GM21786 (cell line): Measurements from ENCODE around the gene PARD3B.
A peak's percentile ranks its signal among the peaks of the same experiment; 100 is the strongest.

Experiments used
- ATAC-seq: cut with Tn5 transposase; IDR thresholded peaks from one replicate; pipeline ENCODE4 v1.9.1; 2021; ENCODE audit not compliant: unreplicated experiment

PARD3B gene

GRCh38 chr2:205629091-205629776 lies 1084.0 kb downstream of the PARD3B start:
- ATAC-seq, result no peak

- no peak for ATAC-seq
These were observed 1088.7 kb downstream of the PARD3B start for GRCh38 chr2:205633994-205634393.

GRCh38 chr2:205636549-205637319 lies 1091.5 kb downstream of the PARD3B start:
- no peak for ATAC-seq

- no peak for ATAC-seq
These were observed 1092.0 kb downstream of the PARD3B start for GRCh38 chr2:205637320-205637602.

GRCh38 chr2:205637779-205638503 lies 1092.7 kb downstream of the PARD3B start:
- ATAC-seq, result no peak

- no peak for ATAC-seq
These were observed 1095.4 kb downstream of the PARD3B start for GRCh38 chr2:205640716-205641115.

- no peak for ATAC-seq
These were observed 1097.5 kb downstream of the PARD3B start for GRCh38 chr2:205642599-205643356.

- ATAC-seq, result no peak
These were observed 1098.2 kb downstream of the PARD3B start for GRCh38 chr2:205643391-205643885.

- ATAC-seq, result no peak
These were observed 1098.7 kb downstream of the PARD3B start for GRCh38 chr2:205644018-205644417.

GRCh38 chr2:205646680-205647079 lies 1101.4 kb downstream of the PARD3B start:
- peak; percentile 96 for ATAC-seq

GRCh38 chr2:205650450-205650849 lies 1105.2 kb downstream of the PARD3B start:
- ATAC-seq, result no peak

- no peak for ATAC-seq
These were observed 1105.7 kb downstream of the PARD3B start for GRCh38 chr2:205650931-205651330.

- ATAC-seq, result no peak
These were observed 1106.4 kb downstream of the PARD3B start for GRCh38 chr2:205651719-205652118.

GRCh38 chr2:205654878-205655605 lies 1109.8 kb downstream of the PARD3B start:
- no peak for ATAC-seq

GRCh38 chr2:205655779-205656456 lies 1110.6 kb downstream of the PARD3B start:
- ATAC-seq, result no peak

- ATAC-seq, result no peak
These were observed 1111.2 kb downstream of the PARD3B start for GRCh38 chr2:205656461-205656860.

GRCh38 chr2:205656941-205657340 lies 1111.7 kb downstream of the PARD3B start:
- ATAC-seq, result no peak

- ATAC-seq, result no peak
These were observed 1112.3 kb downstream of the PARD3B start for GRCh38 chr2:205657579-205657978.

- no peak for ATAC-seq
These were observed 1112.8 kb downstream of the PARD3B start for GRCh38 chr2:205658068-205658467.

GRCh38 chr2:205658572-205658971 lies 1113.3 kb downstream of the PARD3B start:
- no peak for ATAC-seq
